Hematopoietic multipotent progenitor cell treated with erythropoietin and hydrocortisone succinate and interleukin-3 and kit ligand, for 17 days (in vitro differentiated cells): Measurements from ENCODE around the gene HHIPL2.
"Not testable (repeated sequence)": the region's sequence is repeated elsewhere in the genome, so short reads cannot be mapped to it uniquely, and the experiment has no call there.

Experiments
- DNase-seq: peaks from one replicate; pipeline ENCODE4 v3.0.0-alpha.2; 2015; ENCODE audit warnings: low spot score

HHIPL2 gene

DNA sequence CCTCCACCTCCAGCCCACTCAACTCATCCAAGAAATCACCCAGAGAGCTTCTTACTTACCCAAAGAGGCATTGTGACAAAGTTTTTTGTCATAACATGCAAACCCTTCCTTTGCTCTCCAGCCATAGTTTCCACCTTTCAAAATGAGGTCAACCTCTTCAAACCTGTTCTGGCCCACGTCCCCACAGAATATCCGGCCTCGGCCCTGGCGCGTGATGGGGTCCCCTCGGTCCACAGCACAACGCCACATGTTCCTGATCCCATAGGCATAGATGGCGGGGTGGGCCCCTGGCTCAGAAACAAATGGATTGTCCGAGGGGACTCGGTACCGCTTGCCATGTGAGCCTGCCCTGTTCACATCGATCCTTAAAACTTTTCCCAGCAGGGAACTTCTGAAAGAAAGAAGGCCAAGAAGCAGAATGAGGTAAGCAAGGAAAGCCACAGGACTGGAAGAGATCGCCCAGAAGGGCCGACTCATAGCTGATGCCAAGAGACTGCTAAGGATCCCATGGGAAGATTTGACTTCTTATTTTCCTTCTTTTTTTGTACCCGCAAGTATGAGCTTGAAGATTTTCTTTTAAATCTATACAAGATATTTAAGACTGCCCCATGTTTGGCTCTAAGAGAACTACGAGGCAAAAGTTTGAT, 7.8 kb downstream of the HHIPL2 start:
- DNase-seq, result no peak

DNA sequence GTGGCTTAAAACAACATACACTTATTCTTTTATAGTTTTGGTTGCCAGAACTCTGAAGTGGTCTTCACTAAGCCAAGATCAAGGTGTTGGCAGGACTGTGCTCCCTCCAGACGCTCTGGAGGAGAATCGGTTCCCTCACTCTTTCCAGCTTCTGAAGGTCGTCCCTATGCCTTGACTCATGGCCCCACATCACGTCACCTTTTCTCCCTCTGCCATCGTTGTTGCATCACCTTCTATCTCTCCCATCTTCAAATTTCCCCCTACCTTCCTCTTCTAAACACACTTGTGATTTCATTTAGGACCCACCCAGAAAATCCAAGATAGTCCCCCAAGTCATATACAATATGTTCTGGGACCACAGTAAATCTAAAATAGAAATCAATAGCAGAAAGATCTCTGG, 12.4 kb downstream of the HHIPL2 start:
- DNase-seq, result no peak

DNA sequence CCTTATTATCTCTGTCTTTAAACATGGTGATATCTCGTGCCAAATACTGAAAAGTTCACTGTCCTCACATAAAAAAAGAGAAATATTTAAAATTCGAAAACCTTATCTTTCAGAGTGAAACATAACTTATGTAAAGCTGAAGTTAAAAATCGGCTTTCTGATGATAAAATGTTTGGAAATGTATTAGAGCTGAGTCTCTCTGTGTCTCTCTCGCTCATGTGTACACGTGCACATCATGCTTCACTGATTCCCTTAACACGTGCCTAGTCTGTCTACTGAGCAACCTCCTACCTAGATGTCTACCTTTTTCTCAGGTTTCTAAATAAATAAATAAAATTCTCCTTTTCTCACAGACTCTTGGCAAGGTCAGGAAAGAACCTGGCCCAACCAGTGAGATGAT, 17.1 kb downstream of the HHIPL2 start:
- DNase-seq, result no peak

DNA sequence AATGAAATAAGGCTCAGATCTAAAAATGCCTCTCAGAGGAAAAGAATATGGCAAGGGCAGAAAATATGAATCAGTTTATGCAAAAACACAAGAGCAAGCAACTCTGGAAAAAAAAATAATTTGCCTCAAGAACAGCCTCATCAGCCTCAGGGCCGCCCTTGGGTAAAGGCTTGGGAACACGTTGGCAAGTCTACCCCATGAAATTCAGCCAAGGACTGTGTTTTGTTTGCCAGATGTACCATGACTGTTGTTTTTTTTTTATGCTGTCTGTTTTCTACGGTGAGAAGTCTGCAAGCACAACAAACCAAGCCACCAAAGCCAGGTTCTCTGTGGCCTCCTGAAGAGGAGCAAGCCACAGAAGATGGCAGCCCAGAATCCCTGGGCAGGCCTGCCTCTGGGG, 18.0 kb downstream of the HHIPL2 start:
- DNase-seq, result no peak

DNA sequence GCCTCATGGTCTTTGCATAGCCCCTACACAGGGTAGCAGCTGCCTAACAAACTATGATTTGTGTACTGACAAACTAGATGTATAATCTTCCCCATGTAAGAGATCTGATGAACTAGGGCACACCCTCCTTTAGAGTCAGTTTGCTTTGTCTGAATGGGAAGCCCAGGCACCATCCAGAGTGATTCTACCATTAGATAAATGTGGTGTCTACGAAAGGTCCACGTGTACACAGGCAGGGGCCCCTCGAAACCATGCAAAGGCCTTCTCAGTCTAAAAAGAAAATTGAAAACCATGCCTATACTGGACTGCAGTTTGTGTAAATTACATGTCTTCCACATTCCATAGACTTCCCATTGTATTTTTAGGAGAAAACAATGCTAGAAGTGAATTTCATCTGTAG, 18.7 kb downstream of the HHIPL2 start:
- DNase-seq, result no peak

DNA sequence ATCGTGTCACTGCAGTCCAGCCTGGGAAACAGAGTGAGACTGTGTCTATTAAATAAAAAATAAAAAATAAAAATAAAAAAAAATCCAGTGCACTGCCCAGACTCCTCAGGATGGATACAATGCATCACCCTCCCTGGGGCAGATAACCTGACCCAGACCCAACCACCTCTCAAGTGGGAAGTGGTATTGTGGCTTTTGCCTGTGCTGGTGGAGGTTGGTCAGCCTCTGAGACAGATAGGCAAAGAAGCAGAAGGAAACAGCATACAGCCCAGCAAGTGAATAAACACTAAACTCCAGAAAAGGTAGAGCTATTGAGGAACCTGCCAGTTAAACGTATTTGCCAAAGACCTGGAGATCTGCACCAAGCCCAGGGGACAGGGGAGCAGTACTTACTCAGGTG, 22.0 kb downstream of the HHIPL2 start:
- DNase-seq, result no peak

DNA sequence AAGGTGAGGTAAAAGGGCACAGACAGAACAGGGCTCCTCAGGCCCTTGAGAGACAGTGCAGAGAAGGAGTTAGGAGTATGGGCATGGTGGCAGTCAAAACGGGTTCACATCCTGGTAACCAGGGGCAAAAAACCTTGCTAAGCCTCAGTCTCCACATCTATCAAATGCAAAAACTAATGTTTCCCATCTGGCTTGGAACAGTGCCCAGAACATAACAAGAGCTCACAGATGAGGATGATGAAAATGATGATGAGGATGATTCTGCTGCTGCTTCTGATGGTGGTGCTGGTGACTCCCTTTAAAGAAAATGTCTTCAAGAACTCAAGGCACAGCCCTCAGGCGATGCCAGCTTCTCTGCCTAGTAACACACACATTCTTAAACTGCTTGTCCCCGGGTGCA, 24.1 kb downstream of the HHIPL2 start:
- no peak for DNase-seq

DNA sequence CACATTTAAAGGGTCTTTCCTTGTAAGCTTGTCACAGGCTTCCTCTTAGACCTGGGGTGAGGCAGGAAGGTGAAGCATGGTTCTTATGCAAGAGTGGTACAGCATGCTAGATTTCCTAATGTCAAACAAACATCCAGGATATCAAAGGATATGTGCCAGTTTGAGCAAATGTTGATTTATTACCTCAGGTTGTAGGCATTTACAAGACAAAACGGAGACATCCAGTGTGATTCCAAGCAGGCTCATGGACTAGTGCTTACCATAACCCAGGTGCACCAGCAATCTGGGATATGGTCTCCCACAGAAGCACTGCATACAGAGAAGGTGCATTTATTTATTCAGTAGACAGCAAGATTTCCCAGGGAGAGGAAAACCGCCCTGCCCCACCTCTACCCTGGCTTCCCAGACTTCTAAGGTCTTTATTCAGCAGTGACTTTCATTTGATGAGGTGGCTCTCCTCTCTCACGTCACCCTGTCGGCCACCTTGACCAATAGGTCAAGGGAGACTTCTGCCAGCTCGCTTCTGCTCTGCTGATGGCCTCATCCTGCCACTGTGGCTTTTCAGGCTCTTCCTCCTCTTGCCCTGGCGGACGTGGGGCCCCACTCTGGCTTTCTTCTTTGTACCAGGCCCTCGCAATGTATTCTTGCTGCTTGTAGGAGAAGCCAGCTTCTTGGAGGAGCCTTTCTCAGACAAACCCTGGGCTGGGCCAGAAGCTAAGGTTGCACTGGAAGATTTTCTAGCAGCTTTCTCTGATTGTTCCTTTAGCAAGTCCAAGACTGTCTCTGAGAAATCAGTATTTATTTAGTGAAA, 25.6 kb downstream of the HHIPL2 start:
- no peak for DNase-seq

DNA sequence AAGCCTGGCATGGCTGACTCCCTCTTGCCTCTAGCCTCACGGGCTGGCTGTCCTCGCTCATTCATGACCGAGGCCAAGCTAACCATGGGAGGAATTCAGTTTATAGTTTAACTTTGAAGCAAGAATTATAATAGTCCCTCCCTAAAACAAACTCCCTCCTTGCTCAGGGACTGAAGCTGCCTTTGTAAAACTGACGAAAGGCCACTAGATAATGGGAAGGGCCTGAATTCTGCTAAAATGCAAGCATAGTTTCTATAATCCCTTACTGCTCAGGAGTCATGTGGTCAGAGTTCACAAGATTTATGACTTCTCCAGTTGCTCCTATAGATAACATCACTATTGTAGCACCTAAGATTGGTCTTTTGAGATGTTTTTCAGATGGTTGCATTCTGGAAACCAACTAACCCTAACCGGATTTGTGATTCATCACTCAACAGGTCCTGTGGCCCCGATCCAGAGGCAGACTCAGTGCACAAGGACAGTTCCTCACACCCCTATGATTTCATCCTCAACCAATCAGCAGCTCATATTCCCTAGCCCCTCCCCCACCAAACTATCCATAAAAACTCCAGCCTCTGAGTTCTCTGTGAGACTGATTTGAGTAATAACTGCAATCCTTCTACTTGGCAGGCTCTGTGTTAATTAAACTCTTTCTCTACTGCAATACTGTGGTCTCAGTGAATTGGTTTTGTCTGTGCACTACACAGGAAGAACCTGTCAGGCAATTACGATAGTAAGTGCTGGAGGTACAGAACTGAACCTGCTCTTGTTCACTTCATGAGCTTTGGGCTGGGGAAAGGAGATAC, 26.4 kb downstream of the HHIPL2 start:
- no peak for DNase-seq

DNA sequence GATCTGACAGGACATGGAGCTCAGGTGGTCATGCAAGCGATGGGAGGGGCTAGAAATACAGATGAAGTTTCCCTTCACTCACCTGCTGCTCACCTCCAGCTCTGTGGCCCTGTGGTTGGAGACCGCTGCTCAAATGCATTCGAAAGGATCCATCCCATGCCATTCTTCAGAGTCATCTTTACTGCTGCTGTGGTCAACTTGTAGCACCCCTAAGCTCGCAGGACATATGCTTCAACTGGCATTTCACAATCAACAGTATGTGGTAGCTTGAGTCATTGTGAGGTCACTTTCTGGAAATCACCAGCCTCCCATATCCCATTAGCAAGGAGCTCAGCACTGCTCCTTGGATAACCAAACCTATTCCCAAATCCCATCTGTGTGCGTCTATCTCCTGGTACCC, 58.4 kb downstream of the HHIPL2 start:
- DNase-seq, result not testable (repeated sequence)

DNA sequence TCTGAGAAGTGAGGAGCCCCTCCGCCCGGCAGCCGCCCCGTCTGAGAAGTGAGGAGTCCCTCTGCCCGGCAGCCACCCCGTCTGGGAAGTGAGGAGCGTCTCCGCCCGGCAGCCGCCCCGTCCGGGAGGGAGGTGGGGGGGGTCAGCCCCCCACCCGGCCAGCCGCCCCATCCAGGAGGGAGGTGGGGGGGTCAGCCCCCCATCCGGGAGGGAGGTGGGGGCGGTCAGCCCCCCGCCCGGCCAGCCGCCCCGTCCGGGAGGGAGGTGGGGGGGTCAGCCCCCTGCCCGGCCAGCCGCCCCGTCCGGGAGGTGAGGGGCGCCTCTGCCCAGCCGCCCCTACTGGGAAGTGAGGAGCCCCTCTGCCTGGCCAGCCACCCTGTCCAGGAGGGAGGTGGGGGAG, 60.1 kb downstream of the HHIPL2 start:
- not testable (repeated sequence) for DNase-seq

DNA sequence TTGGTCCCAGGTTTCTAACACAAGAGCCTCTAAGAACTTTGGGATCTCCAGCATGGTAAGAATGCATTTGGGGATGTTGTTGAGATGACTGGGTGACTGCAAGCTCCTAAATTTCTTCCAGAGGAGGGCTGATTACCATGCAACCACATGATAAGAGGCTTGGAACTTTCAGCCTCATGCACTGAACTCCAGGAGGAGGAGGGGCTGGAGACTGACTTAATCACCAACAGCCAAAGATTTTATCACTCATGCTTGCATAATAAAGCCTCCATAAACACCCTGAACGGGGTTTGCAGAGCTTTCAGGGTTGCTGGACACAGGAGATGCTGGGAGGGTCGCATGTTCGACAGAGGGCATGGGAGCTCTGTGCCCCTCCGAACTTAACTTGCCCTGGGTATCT, 63.9 kb downstream of the HHIPL2 start:
- DNase-seq, result not testable (repeated sequence)

DNA sequence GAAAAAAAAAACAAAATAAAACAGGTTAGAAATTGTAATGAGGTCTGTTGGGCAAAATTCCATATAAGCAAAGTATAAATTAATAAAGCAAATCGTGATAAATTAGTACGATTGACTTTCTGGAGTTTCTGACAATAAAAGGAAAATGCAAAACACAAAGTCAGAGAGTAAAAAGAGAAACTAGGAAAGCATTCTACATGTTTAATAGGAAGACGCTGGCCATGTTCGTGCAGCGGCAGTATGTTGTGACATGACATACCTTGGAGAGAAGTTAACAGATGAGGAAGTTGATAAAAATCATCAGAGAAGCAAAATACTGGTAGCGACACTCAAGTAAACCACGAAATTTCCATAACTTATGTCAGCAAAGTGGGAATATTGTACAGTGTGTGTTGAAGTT, 68.3 kb downstream of the HHIPL2 start:
- not testable (repeated sequence) for DNase-seq

DNA sequence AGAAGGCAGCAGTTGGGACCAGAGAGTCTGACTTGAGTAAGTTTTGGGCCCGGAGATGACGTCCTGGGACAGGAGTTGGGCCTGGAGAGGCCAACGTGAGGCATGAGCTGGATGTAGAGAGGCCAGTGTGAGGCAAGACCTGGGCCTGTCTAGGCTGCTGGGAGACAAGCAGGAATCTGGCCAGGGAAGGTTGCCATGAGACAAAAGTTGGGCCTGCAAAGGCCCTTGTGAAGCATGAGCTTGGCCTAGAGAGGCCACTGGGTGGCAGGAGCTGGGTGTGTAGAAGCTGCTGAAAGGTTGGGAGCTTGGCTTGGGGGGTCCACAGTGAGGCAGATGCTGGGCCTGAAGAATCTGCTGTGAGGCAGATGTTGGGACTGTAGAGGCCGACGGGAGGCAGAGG, 71.5 kb downstream of the HHIPL2 start:
- peak; percentile 1 for DNase-seq

DNA sequence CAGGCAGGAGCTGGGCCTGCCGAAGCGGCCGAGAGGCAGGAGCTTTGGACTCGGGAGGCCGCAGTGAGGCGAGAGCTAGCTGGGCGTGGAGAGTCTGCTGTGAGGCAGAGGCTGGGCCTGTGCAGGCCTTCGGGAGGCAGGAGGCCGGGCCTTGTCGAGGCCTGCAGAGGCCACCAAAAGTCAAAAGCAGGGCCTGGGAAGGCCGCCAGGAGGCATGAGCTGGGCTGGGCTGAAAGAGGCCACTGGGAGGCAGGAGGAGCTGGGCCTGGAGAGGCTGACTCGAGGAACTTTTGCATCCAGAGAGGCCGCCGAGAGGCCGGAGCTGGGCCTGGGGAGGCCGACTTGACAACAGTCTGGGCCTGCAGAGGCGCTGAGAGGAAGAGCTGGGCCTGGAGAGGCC, 74.2 kb downstream of the HHIPL2 start:
- DNase-seq, result not testable (repeated sequence)

DNA sequence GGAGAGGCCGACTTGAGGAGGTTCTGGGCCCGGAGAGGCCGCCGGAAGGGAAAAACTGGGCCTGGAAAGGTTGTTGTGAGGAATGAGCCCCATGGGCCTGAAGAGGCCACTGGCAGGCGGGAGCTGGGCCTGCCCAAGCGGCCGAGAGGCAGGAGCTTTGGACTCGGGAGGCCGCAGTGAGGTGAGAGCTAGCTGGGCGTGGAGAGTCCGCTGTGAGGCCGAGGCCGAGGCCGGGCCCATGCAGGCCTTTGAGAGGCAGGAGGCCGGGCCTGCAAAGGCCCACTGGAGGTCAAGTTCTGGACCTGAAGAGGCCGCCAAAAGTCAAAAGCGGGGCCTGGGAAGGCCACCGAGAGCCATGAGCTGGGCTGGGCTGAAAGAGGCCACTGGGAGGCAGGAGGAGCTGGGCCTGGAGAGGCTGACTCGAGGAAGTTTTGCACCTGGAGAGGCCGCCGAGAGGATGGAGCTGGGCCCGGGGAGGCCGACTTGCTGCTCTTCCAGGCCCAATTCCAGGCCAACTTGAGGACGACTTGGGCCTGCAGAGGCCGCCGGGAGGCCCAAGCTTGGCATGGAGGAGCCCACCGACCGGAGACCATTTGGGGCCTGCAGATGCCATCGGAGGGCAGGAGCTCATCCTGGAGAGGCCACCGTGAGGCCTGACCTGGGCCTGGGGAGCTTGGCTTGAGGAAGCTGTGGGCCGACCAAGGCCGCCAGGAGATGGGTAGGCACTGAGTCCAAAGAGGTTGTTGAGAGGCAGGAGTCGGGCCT, 74.9 kb downstream of the HHIPL2 start:
- DNase-seq, result not testable (repeated sequence)
